ENCODE results near the gene CCDC116.
"Not testable (repeated sequence)": the region's sequence is repeated elsewhere in the genome, so short reads cannot be mapped to it uniquely, and the experiment has no call there.

- not testable (repeated sequence) for TF ChIP-seq CTCF, POLR2A, EP300 (IDR thresholded peaks at IDR 0.05)
Measured at GRCh38 chr22:21617337-21617736, 15.2 kb upstream of the CCDC116 start.
